Neural cell (in vitro differentiated cells): ENCODE results near the gene SSBP2. TPM values are rescaled to one million over a fixed set of nuclear protein-coding genes. Genes with fewer than 3 reads are reported as not detected.

Experiments used
- H2AFZ ChIP-seq: fragments of 200-600, 300-800 bp; sonication (generic), shearing (Covaris generic); 2 replicates; pipeline ENCODE4 v1.6.0; 2014; ENCODE audit warnings: low read depth, mild to moderate bottlenecking, antibody characterized with exemption, low read length, moderate library complexity
- H3F3A ChIP-seq: fragments of 200-600 bp; shearing (Covaris generic); 2 replicates; pipeline ENCODE4 v1.6.1; 2016; ENCODE audit warnings: mild to moderate bottlenecking, moderate library complexity, mixed read lengths, antibody characterized with exemption, low read length; ENCODE audit not compliant: insufficient read depth, poor library complexity, severe bottlenecking
- H3K27ac ChIP-seq: fragments of 200-600, 300-800 bp; sonication (generic), shearing (Covaris generic); 2 replicates; pipeline ENCODE4 v1.5.1; 2014; ENCODE audit warnings: mild to moderate bottlenecking, low read length, moderate library complexity
- H3K27me3 ChIP-seq: fragments of 300-800, 200-600 bp; sonication (generic), shearing (Covaris generic); 2 replicates; pipeline ENCODE4 v1.6.0; 2014; ENCODE audit warnings: mild to moderate bottlenecking, low read depth, low read length, moderate library complexity; ENCODE audit not compliant: insufficient read depth
- H3K36me3 ChIP-seq: fragments of 300-800, 200-600 bp; sonication (generic), shearing (Covaris generic); 2 replicates; pipeline ENCODE4 v1.5.1; 2014; ENCODE audit warnings: mild to moderate bottlenecking, antibody characterized with exemption, low read length, moderate library complexity; ENCODE audit not compliant: insufficient read depth
- H3K4me2 ChIP-seq: fragments of 300-800, 200-600 bp; sonication (generic), shearing (Covaris generic); 2 replicates; pipeline ENCODE4 v1.6.0; 2014; ENCODE audit warnings: mild to moderate bottlenecking, low read length
- H3K4me3 ChIP-seq: fragments of 300-800, 200-600 bp; sonication (generic), shearing (Covaris generic); 2 replicates; pipeline ENCODE4 v1.5.1; 2014; ENCODE audit warnings: mild to moderate bottlenecking, low read length, moderate library complexity
- H3K79me2 ChIP-seq: fragments of 200-600 bp; shearing (Covaris generic); replicated peaks from 2 replicates; pipeline ENCODE4 v1.6.0; 2014; ENCODE audit warnings: mild to moderate bottlenecking, low read length, moderate library complexity; ENCODE audit not compliant: insufficient read depth
- H3K9ac ChIP-seq: fragments of 300-800, 200-600 bp; sonication (generic), shearing (Covaris generic); 2 replicates; pipeline ENCODE4 v1.6.1; 2016; ENCODE audit warnings: mild to moderate bottlenecking, low read length, mixed read lengths
- H3K9me2 ChIP-seq: fragments of 200-600 bp; shearing (Covaris generic); 2 replicates; pipeline ENCODE4 v1.6.1; 2016; ENCODE audit warnings: mild to moderate bottlenecking, low read length, mixed read lengths; ENCODE audit not compliant: insufficient read depth
- H3K9me3 ChIP-seq: fragments of 200-600, 300-800 bp; sonication (generic), shearing (Covaris generic); 2 replicates; pipeline ENCODE4 v1.6.1; 2016; ENCODE audit warnings: mild to moderate bottlenecking, mixed run types, low read length, moderate library complexity, mixed read lengths
- H4K20me1 ChIP-seq: fragments of 200-600 bp; shearing (Covaris generic); 2 replicates; pipeline ENCODE4 v1.6.1; 2016; ENCODE audit warnings: mild to moderate bottlenecking, mixed run types; ENCODE audit not compliant: insufficient read depth
- EP300 ChIP-seq: fragments of 450-650 bp; conservative IDR thresholded peaks from 2 replicates; pipeline ENCODE4 v1.6.1; 2014; ENCODE audit warnings: antibody characterized with exemption, mild to moderate bottlenecking, moderate library complexity; ENCODE audit not compliant: poor library complexity, severe bottlenecking
- EZH2 ChIP-seq: fragments of 200-600, 300-800 bp; shearing (Covaris generic), sonication (generic); IDR thresholded peaks from 2 replicates; pipeline ENCODE4 v1.6.1; 2014; ENCODE audit warnings: antibody characterized with exemption, low read length, borderline replicate concordance, mild to moderate bottlenecking; ENCODE audit not compliant: insufficient read depth, poor library complexity, severe bottlenecking
- MXI1 ChIP-seq: fragments of 450-650 bp; conservative IDR thresholded peaks from 2 replicates; pipeline ENCODE4 v1.6.1; 2014; ENCODE audit warnings: antibody characterized with exemption, mild to moderate bottlenecking; ENCODE audit not compliant: poor library complexity, severe bottlenecking
- POLR2AphosphoS5 ChIP-seq: IDR thresholded peaks from 2 replicates; pipeline ENCODE4 v1.6.1; 2012
- RAD21 ChIP-seq: fragments of 450-650 bp; conservative IDR thresholded peaks from 2 replicates; pipeline ENCODE4 v1.6.1; 2014; ENCODE audit warnings: antibody characterized with exemption, mild to moderate bottlenecking, moderate library complexity
- SMC3 ChIP-seq: fragments of 450-650 bp; conservative IDR thresholded peaks from 2 replicates; pipeline ENCODE4 v1.6.1; 2014; ENCODE audit warnings: antibody characterized with exemption, mild to moderate bottlenecking, moderate library complexity; ENCODE audit not compliant: poor library complexity
- TAF1 ChIP-seq: IDR thresholded peaks from 2 replicates; pipeline ENCODE4 v1.6.1; 2012; ENCODE audit warnings: low read depth
- polyA plus RNA-seq: library from polyadenylated mRNA; depleted of rRNA; stranded (reverse); fragments of >200 nt; gene quantifications from 2 replicates; pipeline ENCODE4 v1.2.3, GENCODE V29; 2014
- TF ChIP-seq, protein P1 (sequence below): fragments of 450-650 bp; IDR thresholded peaks from 2 replicates; pipeline ENCODE4 v1.5.1; 2014; ENCODE audit warnings: antibody characterized with exemption, mild to moderate bottlenecking, moderate library complexity; ENCODE audit not compliant: poor library complexity, severe bottlenecking
- TF ChIP-seq, protein P2 (sequence below): IDR thresholded peaks from 2 replicates; pipeline ENCODE4 v1.6.1; 2012; ENCODE audit warnings: borderline replicate concordance

Gene SSBP2
- polyA plus RNA-seq, 1 donor from 2014 or later, result 128 TPM

DNA sequence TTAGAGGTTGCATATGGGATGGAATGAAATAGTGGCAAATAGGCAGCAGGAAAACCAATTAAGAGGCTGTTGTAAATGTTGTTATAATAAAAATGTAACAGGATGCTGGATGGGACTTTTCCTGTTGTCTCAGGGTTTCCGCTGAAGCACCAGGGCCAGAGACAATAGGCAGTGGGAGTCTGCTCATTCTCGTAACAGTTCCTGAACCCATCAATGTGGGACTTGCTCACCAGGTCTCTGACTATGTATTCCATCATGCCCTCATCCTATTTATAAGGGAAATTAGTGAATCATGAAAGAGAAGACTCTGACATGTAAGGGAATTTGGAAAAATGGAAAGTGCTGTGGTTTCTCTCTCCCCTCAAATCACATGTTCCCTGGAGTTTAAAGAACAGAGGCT, 23.5 kb upstream of the SSBP2 start:
- no peaks in the 10 kb centered on the region for H4K20me1 ChIP-seq
- no peaks in the 10 kb centered on the region for H3K9me3 ChIP-seq
- H3K4me2 ChIP-seq, result no peak overlapping the region
- TF ChIP-seq RAD21 (no peak), SMC3 (no peak), TAF1 (no peak), POLR2AphosphoS5 (no peak), MXI1 (no peak), EZH2 (no peak), EP300 (no peak)
- TF ChIP-seq, protein P1, sequence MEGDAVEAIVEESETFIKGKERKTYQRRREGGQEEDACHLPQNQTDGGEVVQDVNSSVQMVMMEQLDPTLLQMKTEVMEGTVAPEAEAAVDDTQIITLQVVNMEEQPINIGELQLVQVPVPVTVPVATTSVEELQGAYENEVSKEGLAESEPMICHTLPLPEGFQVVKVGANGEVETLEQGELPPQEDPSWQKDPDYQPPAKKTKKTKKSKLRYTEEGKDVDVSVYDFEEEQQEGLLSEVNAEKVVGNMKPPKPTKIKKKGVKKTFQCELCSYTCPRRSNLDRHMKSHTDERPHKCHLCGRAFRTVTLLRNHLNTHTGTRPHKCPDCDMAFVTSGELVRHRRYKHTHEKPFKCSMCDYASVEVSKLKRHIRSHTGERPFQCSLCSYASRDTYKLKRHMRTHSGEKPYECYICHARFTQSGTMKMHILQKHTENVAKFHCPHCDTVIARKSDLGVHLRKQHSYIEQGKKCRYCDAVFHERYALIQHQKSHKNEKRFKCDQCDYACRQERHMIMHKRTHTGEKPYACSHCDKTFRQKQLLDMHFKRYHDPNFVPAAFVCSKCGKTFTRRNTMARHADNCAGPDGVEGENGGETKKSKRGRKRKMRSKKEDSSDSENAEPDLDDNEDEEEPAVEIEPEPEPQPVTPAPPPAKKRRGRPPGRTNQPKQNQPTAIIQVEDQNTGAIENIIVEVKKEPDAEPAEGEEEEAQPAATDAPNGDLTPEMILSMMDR, result no peak
- TF ChIP-seq, protein P2, sequence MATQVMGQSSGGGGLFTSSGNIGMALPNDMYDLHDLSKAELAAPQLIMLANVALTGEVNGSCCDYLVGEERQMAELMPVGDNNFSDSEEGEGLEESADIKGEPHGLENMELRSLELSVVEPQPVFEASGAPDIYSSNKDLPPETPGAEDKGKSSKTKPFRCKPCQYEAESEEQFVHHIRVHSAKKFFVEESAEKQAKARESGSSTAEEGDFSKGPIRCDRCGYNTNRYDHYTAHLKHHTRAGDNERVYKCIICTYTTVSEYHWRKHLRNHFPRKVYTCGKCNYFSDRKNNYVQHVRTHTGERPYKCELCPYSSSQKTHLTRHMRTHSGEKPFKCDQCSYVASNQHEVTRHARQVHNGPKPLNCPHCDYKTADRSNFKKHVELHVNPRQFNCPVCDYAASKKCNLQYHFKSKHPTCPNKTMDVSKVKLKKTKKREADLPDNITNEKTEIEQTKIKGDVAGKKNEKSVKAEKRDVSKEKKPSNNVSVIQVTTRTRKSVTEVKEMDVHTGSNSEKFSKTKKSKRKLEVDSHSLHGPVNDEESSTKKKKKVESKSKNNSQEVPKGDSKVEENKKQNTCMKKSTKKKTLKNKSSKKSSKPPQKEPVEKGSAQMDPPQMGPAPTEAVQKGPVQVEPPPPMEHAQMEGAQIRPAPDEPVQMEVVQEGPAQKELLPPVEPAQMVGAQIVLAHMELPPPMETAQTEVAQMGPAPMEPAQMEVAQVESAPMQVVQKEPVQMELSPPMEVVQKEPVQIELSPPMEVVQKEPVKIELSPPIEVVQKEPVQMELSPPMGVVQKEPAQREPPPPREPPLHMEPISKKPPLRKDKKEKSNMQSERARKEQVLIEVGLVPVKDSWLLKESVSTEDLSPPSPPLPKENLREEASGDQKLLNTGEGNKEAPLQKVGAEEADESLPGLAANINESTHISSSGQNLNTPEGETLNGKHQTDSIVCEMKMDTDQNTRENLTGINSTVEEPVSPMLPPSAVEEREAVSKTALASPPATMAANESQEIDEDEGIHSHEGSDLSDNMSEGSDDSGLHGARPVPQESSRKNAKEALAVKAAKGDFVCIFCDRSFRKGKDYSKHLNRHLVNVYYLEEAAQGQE, result no peak
- H3K79me2 ChIP-seq, result no peaks in the 10 kb centered on the region
- H3K9me2 ChIP-seq, result no peaks in the 10 kb centered on the region
- H2AFZ ChIP-seq, result no peak overlapping the region
- no peaks in the 10 kb centered on the region for H3F3A ChIP-seq
- H3K27me3 ChIP-seq, result no peaks in the 10 kb centered on the region
- no peak overlapping the region for H3K27ac ChIP-seq
- H3K36me3 ChIP-seq, result no peaks in the 10 kb centered on the region
- no peak overlapping the region for H3K9ac ChIP-seq
- H3K4me3 ChIP-seq, result no peak overlapping the region

DNA sequence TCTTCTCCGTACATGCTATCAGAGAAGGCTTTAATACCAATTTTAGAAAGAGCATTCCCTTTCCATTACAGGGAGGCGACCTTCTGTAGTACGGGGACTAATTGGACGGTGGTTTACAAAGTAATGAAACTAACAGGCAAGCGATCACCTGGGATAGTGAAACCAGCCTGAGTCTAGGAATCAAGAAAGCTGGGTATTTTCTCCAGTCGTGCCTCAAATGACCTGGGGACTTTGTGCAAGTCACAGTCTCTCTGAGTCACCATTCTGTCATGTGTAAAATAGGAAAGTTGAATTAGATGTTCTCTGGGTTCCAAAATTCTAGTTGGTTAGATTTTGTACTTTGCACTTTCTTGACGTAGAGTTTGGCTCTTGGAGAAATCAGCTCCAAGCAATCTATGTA, 22.7 kb upstream of the SSBP2 start:
- Histone ChIP-seq H3K27ac (no peak overlapping the region), H3K9ac (no peak overlapping the region), H3K4me2 (no peak overlapping the region), H3K9me2 (no peaks in the 10 kb centered on the region), H4K20me1 (no peaks in the 10 kb centered on the region), H3K27me3 (no peaks in the 10 kb centered on the region), H3K4me3 (no peak overlapping the region), H3K79me2 (no peaks in the 10 kb centered on the region), H3K36me3 (no peaks in the 10 kb centered on the region), H3K9me3 (no peaks in the 10 kb centered on the region), H3F3A (no peaks in the 10 kb centered on the region), H2AFZ (no peak overlapping the region)
- TF ChIP-seq RAD21 (no peak), MXI1 (no peak), TAF1 (no peak), EZH2 (no peak), EP300 (no peak), SMC3 (no peak), POLR2AphosphoS5 (no peak)
- TF ChIP-seq, protein P1, result no peak
- TF ChIP-seq, protein P2, result no peak
